NB4 (cell line): ENCODE data around the gene GLRX.

Experiments
- POLR2A ChIP-seq: IDR thresholded peaks from 2 replicates; pipeline ENCODE4 v1.6.1; 2011; ENCODE audit warnings: mild to moderate bottlenecking; ENCODE audit not compliant: insufficient read length; ENCODE audit errors: extremely low read depth
- TF ChIP-seq, protein P1 (sequence below): IDR thresholded peaks from one replicate; pipeline ENCODE4 v1.5.1; 2012; ENCODE audit warnings: low read depth, low read length

DNA sequence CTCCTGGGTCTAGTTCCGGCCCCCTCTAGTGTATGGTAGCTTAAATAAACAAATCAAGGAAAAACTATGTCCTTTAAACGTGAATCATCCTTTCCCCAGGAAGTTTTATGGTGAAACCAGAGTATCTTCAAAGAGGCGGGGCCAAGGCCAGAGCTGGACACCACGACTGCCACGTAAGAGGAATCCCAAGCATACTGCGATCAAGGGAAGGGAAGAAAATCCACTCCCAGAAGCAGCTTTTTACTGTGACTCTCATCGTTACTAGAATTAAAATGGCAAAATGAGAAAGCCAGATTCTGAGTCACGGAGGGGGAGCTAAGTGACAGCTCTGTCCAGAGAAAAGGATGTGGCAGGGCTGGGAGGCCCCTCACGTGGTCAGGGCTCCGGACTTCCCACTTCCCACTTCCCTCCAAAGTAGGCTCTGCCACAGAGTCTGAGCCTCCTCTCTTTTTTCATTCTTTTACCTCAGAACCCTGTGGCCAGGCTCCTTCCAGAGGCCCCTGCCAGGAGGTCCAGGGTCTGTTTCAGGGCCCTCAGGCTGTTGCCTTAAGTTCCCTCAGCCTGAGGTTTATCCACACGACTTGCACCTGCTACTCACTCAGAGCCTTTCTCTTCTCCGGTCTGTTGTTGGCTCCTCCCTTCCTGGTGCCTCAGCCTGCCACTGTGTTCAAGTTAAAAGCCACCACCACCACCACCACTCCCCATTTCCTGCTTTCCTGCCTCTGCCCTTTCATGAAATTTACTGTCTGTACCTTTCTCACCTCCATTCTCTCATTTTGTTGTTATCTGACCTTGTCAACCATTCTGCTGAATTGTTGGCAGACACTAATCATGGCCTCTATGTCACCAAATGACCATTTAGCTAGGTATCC lies 1.4 kb upstream of the GLRX start:
- TF ChIP-seq, protein P1, sequence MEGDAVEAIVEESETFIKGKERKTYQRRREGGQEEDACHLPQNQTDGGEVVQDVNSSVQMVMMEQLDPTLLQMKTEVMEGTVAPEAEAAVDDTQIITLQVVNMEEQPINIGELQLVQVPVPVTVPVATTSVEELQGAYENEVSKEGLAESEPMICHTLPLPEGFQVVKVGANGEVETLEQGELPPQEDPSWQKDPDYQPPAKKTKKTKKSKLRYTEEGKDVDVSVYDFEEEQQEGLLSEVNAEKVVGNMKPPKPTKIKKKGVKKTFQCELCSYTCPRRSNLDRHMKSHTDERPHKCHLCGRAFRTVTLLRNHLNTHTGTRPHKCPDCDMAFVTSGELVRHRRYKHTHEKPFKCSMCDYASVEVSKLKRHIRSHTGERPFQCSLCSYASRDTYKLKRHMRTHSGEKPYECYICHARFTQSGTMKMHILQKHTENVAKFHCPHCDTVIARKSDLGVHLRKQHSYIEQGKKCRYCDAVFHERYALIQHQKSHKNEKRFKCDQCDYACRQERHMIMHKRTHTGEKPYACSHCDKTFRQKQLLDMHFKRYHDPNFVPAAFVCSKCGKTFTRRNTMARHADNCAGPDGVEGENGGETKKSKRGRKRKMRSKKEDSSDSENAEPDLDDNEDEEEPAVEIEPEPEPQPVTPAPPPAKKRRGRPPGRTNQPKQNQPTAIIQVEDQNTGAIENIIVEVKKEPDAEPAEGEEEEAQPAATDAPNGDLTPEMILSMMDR: no peak
- TF ChIP-seq POLR2A: no peak
